Uterus (tissue), 4 donors: ENCODE measurements around the gene ARHGEF1. TPM values are rescaled to one million over a fixed set of nuclear protein-coding genes. Genes with fewer than 3 reads are reported as not detected.

Source experiments
- DNase-seq, 2 donors: peaks; one replicate each; pipeline ENCODE4 v3.0.0-alpha.2; 2019 to 2020
- H3K27ac ChIP-seq, 2 donors: fragments of 200-600 bp; sonication (generic); 1 replicate in 1 of 2; 2 replicates in 1 of 2; pipeline ENCODE4 v1.5.1; 2016 to 2018
- H3K27me3 ChIP-seq, 2 donors: fragments of 200-600 bp; sonication (generic); one replicate each; pipeline ENCODE4 v1.5.1; 2018 to 2019; ENCODE audit warnings: control low read depth in 1 of 2
- H3K36me3 ChIP-seq, 2 donors: fragments of 200-600 bp; sonication (generic); one replicate each; pipeline ENCODE4 v1.5.1; 2019; ENCODE audit warnings: control low read depth in 1 of 2
- H3K4me1 ChIP-seq, 2 donors: fragments of 200-600 bp; sonication (generic); one replicate each; pipeline ENCODE4 v1.5.1; 2018 to 2019; ENCODE audit warnings: control low read depth in 1 of 2
- H3K4me3 ChIP-seq, 2 donors: fragments of 200-600 bp; sonication (generic); 1 replicate in 1 of 2; 2 replicates in 1 of 2; pipeline ENCODE4 v1.5.1; 2018 to 2019; ENCODE audit warnings: mild to moderate bottlenecking in 1 of 2
- H3K9me3 ChIP-seq, 2 donors: fragments of 200-600 bp; sonication (generic); one replicate each; pipeline ENCODE4 v1.5.1; 2019; ENCODE audit warnings: control low read depth in 1 of 2
- POLR2A ChIP-seq, 2 donors: fragments of 450-650 bp; IDR thresholded peaks; one replicate each; pipeline ENCODE4 v1.6.1; 2016; ENCODE audit warnings: antibody characterized with exemption in 2 of 2, mild to moderate bottlenecking in 1 of 2, moderate library complexity in 1 of 2
- intact Hi-C: fragments of 100-400 bp; cut with DNase I; formaldehyde crosslinking; loops from one replicate; pipeline ENCODE4 v1.15.1; 2023; ENCODE audit warnings: low total_unique reads
- total RNA-seq, 4 donors: library from RNA; depleted of rRNA in 3 of 4; stranded (reverse); fragments of >200 nt in 3 of 4; gene quantifications; one replicate each; pipeline versions ENCODE4 v1.1.0 to v1.2.4, GENCODE V29; 2014 to 2023
- TF ChIP-seq, protein P1 (sequence below), 4 experiments: fragments of 200-600 bp in 2 of 4; fragments of 450-650 bp in 2 of 4; sonication (generic) in 2 of 4; IDR thresholded peaks; one replicate each; pipeline ENCODE4 v1.5.1; 2016 to 2019; ENCODE audit warnings: antibody characterized with exemption in 4 of 4, mild to moderate bottlenecking in 2 of 4, moderate library complexity in 1 of 4
- donor health status: DM: yes; HTN: yes; CAD: no.

Gene ARHGEF1
- total RNA-seq, 4 donors from 2014 or later: 13.5 to 118 (median 37.1) TPM

DNA sequence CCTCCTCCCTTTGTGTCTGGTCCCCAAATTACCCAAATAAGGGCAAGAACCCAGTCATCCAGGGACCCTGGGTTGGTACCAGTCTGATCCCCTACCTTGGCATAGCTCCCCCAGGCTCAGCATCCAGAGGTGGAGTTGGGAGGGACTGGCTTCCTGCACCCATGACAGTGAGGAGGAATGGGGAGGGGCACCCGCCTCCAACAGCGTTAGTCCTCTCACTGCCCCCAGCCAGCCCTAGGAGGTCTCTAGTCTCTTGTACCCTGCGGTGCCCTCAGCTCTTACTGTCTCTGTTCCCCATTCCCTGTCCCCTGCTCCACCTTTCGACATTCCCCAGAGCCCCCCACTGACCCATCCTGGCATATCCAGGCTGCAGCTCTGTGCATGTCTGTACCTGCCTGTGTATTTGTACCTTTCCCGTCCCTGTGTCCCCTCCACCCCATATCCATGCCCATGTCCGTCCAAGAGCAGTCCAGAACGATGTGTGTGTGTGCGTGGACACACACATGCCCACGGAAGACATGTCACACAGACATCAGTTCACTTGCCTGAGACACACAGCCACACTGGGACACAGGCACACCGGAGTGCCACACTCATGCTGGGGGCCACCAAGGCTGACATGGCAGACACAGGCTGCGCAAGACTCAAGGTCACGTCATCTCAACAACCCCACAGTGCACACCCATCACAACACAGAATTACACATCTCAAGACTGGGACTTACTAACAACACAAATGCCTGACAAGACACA, 27.4 kb downstream of the ARHGEF1 start:
- intact Hi-C loops: no loop called here
- Histone ChIP-seq H3K27ac (no peak overlapping the region), H3K9me3 (no peaks in the 10 kb centered on the region), H3K27me3 (peaks cover 13 to 24% of the 10 kb centered on the region in 2 donors), H3K36me3 (no peaks in the 10 kb centered on the region), H3K4me3 (no peak overlapping the region), H3K4me1 (no peaks in the 10 kb centered on the region)
- DNase-seq: no peak
- no peak for TF ChIP-seq POLR2A (IDR thresholded peaks at IDR 0.05)
- TF ChIP-seq, protein P1, sequence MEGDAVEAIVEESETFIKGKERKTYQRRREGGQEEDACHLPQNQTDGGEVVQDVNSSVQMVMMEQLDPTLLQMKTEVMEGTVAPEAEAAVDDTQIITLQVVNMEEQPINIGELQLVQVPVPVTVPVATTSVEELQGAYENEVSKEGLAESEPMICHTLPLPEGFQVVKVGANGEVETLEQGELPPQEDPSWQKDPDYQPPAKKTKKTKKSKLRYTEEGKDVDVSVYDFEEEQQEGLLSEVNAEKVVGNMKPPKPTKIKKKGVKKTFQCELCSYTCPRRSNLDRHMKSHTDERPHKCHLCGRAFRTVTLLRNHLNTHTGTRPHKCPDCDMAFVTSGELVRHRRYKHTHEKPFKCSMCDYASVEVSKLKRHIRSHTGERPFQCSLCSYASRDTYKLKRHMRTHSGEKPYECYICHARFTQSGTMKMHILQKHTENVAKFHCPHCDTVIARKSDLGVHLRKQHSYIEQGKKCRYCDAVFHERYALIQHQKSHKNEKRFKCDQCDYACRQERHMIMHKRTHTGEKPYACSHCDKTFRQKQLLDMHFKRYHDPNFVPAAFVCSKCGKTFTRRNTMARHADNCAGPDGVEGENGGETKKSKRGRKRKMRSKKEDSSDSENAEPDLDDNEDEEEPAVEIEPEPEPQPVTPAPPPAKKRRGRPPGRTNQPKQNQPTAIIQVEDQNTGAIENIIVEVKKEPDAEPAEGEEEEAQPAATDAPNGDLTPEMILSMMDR (IDR thresholded peaks at IDR 0.05): no peak

DNA sequence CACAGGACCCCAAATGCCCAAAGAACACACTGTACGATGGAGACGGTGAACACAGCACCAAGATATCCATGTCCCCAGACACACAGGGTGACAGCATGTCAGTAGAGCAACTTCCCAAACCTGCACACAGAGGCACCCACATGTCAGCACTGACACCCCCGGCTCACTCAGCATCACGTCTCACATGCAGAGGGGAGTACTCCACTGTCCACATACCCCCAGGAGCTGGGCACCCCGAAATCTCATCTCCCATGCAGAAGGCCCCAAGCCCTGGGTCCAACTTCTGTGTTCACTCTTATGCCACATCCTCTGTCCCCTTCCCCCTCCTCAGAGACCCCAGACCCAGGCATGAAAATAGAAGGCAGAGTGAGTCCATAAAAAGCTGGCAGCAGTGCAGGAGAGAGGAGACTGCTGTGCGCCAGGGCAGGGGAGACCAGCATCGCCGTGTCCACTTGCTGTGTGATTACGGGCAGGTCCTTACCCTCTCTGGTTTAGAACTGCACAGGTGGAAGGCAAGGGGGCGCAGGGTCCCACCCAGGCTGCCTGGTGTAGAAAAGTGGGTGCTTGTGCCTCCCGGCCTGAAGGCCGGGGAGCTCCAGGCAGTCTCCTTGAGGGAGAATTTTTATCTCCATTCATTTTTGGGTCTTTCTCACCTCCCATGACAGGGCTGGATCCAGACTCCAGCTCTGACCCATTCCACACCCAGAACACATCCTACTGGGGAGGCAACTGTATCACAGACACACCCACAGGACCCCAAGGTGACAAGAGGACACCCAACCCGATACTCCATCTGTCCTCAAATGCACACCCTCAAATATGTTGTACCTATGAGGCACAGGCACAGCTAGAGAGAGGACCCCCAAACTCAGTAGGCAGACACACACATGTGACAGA, 28.3 kb downstream of the ARHGEF1 start:
- peaks cover 13 to 32% of the 10 kb centered on the region in 2 donors for H3K27me3 ChIP-seq
- H3K4me3 ChIP-seq: no peak overlapping the region
- no peaks in the 10 kb centered on the region for H3K36me3 ChIP-seq
- H3K4me1 ChIP-seq: no peaks in the 10 kb centered on the region
- TF ChIP-seq, protein P1 (IDR thresholded peaks at IDR 0.05): no peak
- TF ChIP-seq POLR2A (IDR thresholded peaks at IDR 0.05): no peak
- no peaks in the 10 kb centered on the region for H3K9me3 ChIP-seq
- no peak overlapping the region for H3K27ac ChIP-seq
- DNase-seq: no peak
- intact Hi-C loops: no loop called here

DNA sequence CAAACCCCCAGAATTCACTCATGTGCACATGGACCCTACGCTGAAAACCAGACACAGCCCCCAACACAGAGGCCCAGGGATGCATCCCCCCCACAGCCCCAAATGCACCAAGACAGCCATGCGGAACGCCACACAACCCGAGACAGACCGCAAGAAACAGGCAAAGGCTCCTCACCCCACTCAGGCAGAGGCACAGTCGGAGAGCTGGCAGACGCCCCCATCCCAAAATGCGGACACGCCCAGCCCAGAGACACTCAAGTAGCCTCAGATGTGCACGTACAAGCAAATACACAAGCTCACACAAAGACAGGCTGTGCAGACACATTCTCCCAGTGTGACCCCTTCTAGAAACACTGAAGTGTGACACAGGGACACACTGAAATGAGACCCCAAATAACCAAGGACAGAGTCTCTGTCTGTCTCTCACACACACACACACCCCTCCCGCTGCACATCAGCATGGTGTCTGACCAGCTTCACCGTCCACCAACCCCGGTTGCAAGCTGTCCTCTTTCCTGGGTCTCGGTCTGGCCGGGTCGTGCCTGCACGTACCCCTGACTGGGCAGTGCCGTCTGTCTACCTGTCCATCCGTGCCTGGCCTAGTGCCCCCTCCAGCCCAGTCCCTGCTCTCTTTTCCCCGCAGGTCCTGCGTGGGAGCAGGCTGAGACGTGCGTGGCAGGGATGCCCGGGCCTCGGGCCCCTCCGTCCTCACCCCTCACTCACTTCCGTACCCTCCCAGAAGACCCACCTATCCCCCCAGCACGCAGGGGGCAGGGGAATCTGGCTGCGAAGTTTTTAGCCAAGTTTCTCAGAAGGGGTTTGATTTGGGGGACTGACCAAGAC, 29.1 kb downstream of the ARHGEF1 start:
- no peak for DNase-seq
- H3K36me3 ChIP-seq: no peaks in the 10 kb centered on the region
- peaks cover 13 to 33% of the 10 kb centered on the region in 2 donors for H3K27me3 ChIP-seq
- no peak overlapping the region for H3K27ac ChIP-seq
- no peak overlapping the region for H3K4me3 ChIP-seq
- TF ChIP-seq POLR2A (IDR thresholded peaks at IDR 0.05): no peak
- TF ChIP-seq, protein P1 (IDR thresholded peaks at IDR 0.05): no peak
- H3K9me3 ChIP-seq: no peaks in the 10 kb centered on the region
- intact Hi-C loops: no loop called here
- H3K4me1 ChIP-seq: no peaks in the 10 kb centered on the region

DNA sequence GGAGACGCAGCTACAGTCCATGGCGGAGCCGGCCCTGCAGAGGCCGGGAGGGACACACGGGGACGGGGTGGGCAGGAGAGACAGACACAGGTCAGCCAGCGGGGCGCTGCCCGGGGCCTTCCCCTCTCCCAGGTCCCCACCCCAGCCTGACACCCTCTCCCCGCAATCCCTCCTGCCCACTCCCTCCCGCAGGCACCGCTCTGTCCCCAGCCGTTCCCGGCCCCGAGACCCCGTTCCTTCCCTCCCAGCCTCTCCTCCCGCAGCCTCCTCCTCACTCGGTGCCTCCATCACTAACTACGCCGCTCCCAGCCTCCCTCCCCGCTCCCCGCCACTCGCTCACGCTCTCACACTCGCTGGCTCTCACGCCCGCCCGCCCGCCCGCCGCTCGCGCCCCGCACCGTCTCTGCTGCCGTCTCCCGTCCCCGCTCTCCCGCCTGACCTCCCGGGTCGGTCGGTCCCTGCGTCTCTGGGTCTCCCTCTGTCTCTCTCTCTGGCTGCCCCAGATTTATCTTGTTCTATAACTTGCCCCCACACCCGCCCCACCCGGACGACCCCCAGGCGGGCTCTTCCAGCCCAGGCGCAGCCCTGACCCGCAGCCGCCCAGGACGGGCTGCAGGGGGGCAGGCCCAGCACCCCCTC, 30.0 kb downstream of the ARHGEF1 start:
- H3K4me3 ChIP-seq: no peak overlapping the region
- no peak for TF ChIP-seq POLR2A (IDR thresholded peaks at IDR 0.05)
- TF ChIP-seq, protein P1 (IDR thresholded peaks at IDR 0.05): no peak
- no peaks in the 10 kb centered on the region for H3K36me3 ChIP-seq
- no peak for DNase-seq
- no peaks in the 10 kb centered on the region for H3K4me1 ChIP-seq
- intact Hi-C loops: no loop called here
- peaks cover 13 to 39% of the 10 kb centered on the region in 2 donors for H3K27me3 ChIP-seq
- no peaks in the 10 kb centered on the region for H3K9me3 ChIP-seq
- H3K27ac ChIP-seq: no peak overlapping the region
